ENCODE measurements around the gene PSMD7.

DNA sequence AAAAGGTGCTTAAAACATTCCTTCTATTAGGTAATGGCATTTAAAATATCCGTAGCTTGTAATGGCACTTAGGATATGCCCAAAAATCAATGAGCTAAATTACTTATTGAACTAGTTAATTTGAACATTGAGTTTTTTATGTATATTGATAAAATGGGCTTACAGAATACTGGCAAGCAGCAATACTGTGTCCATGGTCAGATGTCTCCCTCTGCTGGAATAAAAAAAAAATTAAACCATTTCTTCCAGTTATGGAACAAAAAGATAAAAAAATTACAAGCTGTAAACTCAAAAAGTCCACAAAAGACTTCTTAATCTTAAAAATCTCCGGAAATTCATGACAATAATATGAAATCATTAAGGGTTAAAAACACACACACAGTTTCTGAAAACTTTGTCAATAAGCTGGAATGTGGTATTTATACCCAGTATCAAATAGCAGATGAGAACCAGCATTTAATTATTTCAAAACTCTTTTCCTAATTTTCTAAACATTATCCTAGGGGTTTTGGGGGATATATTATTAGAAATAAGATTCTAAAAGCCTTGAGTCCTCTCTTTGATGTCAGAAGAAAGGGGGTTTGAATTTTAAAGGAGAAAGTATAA, 21.5 kb upstream of the PSMD7 start:
- TF ChIP-seq, protein P1, sequence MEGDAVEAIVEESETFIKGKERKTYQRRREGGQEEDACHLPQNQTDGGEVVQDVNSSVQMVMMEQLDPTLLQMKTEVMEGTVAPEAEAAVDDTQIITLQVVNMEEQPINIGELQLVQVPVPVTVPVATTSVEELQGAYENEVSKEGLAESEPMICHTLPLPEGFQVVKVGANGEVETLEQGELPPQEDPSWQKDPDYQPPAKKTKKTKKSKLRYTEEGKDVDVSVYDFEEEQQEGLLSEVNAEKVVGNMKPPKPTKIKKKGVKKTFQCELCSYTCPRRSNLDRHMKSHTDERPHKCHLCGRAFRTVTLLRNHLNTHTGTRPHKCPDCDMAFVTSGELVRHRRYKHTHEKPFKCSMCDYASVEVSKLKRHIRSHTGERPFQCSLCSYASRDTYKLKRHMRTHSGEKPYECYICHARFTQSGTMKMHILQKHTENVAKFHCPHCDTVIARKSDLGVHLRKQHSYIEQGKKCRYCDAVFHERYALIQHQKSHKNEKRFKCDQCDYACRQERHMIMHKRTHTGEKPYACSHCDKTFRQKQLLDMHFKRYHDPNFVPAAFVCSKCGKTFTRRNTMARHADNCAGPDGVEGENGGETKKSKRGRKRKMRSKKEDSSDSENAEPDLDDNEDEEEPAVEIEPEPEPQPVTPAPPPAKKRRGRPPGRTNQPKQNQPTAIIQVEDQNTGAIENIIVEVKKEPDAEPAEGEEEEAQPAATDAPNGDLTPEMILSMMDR (conservative IDR thresholded peaks at IDR 0.05 in 1 of 2, IDR thresholded peaks at IDR 0.05 in 1 of 2; ENCODE audit: extremely low read depth in 1 of 2, insufficient read depth in 1 of 2, low read depth in 1 of 2, low read length in 2 of 2): peak; percentile 42 to 65
- no peak for TF ChIP-seq EZH2 (IDR thresholded peaks at IDR 0.05; ENCODE audit: borderline replicate concordance, low read length)

Data from mammary epithelial cell (primary cell).